Measurements from ENCODE around the gene SOX6.

SOX6 gene

DNA sequence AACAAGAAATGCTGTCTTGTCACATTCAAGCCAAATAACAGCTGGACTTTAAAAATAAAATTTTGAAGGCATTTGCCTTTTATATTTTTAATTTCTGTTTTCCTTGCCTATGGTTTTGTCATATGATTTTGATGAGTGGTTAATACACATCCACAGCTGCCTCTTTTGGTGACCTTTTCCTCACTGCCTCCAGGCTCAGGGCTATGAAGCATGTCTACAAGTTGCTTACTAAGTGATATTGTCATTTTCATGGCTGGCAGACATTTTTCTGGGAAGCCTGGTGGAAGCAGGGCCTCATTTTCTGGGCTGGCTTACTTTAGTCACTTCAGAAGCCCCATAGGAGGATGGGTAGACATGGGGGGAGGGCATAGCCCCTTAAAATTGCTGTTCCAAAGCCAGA is 344.9 kb downstream of the SOX6 start:
- H3K9ac ChIP-seq (ENCODE audit: low read length in 5 of 5), result no peak overlapping the region
- H3K27ac ChIP-seq (ENCODE audit: low read depth, low read length), result no peak overlapping the region

DNA sequence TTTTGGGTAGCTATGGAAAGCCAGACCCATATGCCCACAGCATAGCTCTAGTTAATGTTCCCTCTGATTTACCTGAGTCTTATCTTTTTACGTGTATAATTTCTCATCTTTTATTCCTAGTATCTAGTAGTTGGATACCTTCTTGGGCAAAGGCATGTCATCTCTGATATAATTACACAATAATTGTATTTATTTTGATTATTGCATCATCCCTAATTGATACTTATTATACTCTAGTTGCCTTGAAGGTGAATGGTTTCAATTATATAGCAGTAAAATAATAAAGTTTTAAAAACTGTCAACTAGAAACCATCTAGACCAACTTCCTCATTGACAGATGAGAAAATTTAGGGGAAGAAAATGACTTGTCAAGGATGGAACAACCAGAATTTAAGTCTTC is 347.3 kb downstream of the SOX6 start:
- no peak overlapping the region for H3K9ac ChIP-seq (ENCODE audit: low read length in 5 of 5)
- H3K4me3 ChIP-seq (ENCODE audit: low read depth in 1 of 5, low read length in 5 of 5), result no peak overlapping the region
- no peaks in the 10 kb centered on the region for H3K27me3 ChIP-seq (ENCODE audit: control insufficient read depth in 5 of 5, insufficient read depth in 4 of 5, low read length in 5 of 5)
- H3K27ac ChIP-seq (ENCODE audit: low read depth, low read length), result no peak overlapping the region
- H3K36me3 ChIP-seq (ENCODE audit: control insufficient read depth in 5 of 5, insufficient read depth in 5 of 5, low read length in 5 of 5), result peaks cover 0 to 10% (median 0%) of the 10 kb centered on the region in 5 donors
- H3K4me1 ChIP-seq (ENCODE audit: control insufficient read depth in 5 of 5, insufficient read depth in 5 of 5, low read length in 5 of 5), result peaks cover 0 to 5% (median 4%) of the 10 kb centered on the region in 5 donors
- no peaks in the 10 kb centered on the region for H3K9me3 ChIP-seq (ENCODE audit: control insufficient read depth in 5 of 5, low read length in 5 of 5)

More for the DNA sequence above, 344.9 kb downstream of the SOX6 start:
- Histone ChIP-seq H3K4me1 (ENCODE audit: control insufficient read depth in 5 of 5, insufficient read depth in 5 of 5, low read length in 5 of 5) (peaks cover 0 to 5% (median 4%) of the 10 kb centered on the region in 5 donors), H3K4me3 (ENCODE audit: low read depth in 1 of 5, low read length in 5 of 5) (no peak overlapping the region), H3K36me3 (ENCODE audit: control insufficient read depth in 5 of 5, insufficient read depth in 5 of 5, low read length in 5 of 5) (peaks cover 0 to 7% (median 0%) of the 10 kb centered on the region in 5 donors), H3K27me3 (ENCODE audit: control insufficient read depth in 5 of 5, insufficient read depth in 4 of 5, low read length in 5 of 5) (no peaks in the 10 kb centered on the region), H3K9me3 (ENCODE audit: control insufficient read depth in 5 of 5, low read length in 5 of 5) (no peaks in the 10 kb centered on the region)

DNA sequence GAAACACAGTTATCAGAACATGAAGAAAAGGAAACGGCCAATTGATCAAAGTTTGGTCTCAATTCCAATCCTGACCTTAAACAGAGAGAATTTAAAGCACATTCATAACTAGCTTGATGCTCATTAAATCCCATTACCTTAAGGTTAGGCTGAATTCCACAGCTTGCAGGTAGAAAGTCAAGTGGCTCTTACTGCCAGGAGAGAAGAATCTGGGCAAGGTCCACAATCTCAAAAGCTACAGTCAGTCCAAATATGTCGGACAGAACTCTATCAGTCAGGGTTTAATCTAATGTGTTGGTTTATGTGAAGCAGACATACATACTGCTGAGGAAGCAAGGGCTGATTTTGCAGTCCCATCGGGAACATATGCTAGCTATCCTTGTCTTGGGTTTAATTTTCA is 348.8 kb downstream of the SOX6 start:
- Histone ChIP-seq H3K36me3 (ENCODE audit: control insufficient read depth in 5 of 5, insufficient read depth in 5 of 5, low read length in 5 of 5) (peaks cover 0 to 10% (median 0%) of the 10 kb centered on the region in 5 donors), H3K9me3 (ENCODE audit: control insufficient read depth in 5 of 5, low read length in 5 of 5) (no peaks in the 10 kb centered on the region), H3K4me1 (ENCODE audit: control insufficient read depth in 5 of 5, insufficient read depth in 5 of 5, low read length in 5 of 5) (peaks cover 0 to 5% (median 4%) of the 10 kb centered on the region in 5 donors), H3K9ac (ENCODE audit: low read length in 5 of 5) (no peak overlapping the region), H3K27ac (ENCODE audit: low read depth, low read length) (no peak overlapping the region), H3K4me3 (ENCODE audit: low read depth in 1 of 5, low read length in 5 of 5) (no peak overlapping the region), H3K27me3 (ENCODE audit: control insufficient read depth in 5 of 5, insufficient read depth in 4 of 5, low read length in 5 of 5) (no peaks in the 10 kb centered on the region)

DNA sequence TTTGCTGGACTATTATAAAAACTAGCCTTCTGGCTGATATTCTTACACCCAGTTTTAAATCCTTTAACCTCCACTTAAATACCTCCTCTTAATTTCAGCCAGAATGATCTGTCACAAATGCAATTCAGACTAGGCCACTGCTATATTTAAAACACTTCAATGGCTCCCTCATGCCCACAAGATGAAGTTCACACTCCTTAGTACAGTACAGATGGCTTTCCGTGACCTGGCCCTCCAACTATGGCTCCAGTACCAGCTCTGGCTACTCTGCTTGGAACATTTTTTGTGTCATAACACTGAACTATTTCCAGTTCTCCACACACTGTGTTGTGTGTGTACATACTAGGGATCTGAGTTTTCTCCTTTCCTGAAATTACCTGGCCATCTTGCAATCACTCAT is 353.4 kb downstream of the SOX6 start:
- Histone ChIP-seq H3K9me3 (ENCODE audit: control insufficient read depth in 5 of 5, low read length in 5 of 5) (no peaks in the 10 kb centered on the region), H3K4me1 (ENCODE audit: control insufficient read depth in 5 of 5, insufficient read depth in 5 of 5, low read length in 5 of 5) (no peaks in the 10 kb centered on the region), H3K9ac (ENCODE audit: low read length in 5 of 5) (no peak overlapping the region), H3K36me3 (ENCODE audit: control insufficient read depth in 5 of 5, insufficient read depth in 5 of 5, low read length in 5 of 5) (peaks cover 0 to 10% (median 0%) of the 10 kb centered on the region in 5 donors), H3K27ac (ENCODE audit: low read depth, low read length) (no peak overlapping the region), H3K27me3 (ENCODE audit: control insufficient read depth in 5 of 5, insufficient read depth in 4 of 5, low read length in 5 of 5) (no peaks in the 10 kb centered on the region), H3K4me3 (ENCODE audit: low read depth in 1 of 5, low read length in 5 of 5) (no peak overlapping the region)

DNA sequence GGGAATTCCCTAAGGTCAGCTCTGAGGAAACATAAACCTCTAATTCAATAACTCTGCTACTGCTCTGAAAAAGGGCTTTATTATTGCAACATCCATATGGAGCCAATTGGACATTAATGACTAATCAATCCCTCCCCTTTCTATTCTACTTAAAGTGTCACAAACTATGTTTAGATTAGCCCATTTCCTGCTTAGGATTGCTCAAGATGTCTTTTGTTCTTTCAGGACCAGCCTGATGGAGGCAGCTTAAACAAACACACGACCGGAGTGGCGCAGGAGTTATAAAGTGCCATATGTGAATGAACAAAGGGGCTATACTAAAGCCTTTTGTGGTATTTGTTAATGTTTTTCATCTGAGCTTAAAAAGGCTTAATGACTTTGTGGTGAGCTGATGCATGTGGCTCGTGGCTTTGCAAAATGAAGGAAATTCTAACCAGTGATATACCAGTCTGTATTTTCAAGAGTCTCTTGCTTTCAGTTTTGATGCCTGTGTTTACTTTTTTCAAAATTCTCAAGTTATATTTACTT is 354.4 kb downstream of the SOX6 start:
- no peak overlapping the region for H3K4me3 ChIP-seq (ENCODE audit: low read depth in 1 of 5, low read length in 5 of 5)
- H3K27ac ChIP-seq (ENCODE audit: low read depth, low read length), result no peak overlapping the region

DNA sequence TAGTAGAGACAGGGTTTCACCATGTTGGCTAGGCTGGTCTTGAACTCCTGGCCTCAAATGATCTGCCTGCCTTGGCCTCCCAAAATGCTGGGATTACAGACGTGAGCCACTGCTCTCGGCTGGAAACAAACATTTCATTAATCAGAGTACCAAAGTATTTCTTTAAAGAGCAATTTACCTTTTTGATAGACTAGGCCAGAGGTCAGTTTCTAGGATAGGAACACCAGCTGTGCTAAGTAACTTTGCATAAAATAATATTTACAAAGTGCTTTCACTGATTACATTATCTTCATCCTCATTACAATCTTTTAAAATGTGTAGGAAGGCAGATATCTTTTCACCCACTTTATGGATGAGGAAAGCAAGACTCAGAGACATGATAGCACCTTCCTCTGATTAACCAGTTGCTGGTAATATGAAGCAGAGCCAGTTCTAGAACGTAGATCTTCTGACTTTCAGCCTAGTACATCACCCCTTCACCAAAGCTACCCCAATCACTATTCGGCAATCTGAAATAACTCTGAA is 355.2 kb downstream of the SOX6 start:
- no peaks in the 10 kb centered on the region for H3K27me3 ChIP-seq (ENCODE audit: control insufficient read depth in 5 of 5, insufficient read depth in 4 of 5, low read length in 5 of 5)
- H3K9ac ChIP-seq (ENCODE audit: low read length in 5 of 5), result no peak overlapping the region
- H3K4me3 ChIP-seq (ENCODE audit: low read depth in 1 of 5, low read length in 5 of 5), result no peak overlapping the region
- H3K4me1 ChIP-seq (ENCODE audit: control insufficient read depth in 5 of 5, insufficient read depth in 5 of 5, low read length in 5 of 5), result no peaks in the 10 kb centered on the region
- peaks cover 0 to 4% (median 0%) of the 10 kb centered on the region in 5 donors for H3K36me3 ChIP-seq (ENCODE audit: control insufficient read depth in 5 of 5, insufficient read depth in 5 of 5, low read length in 5 of 5)
- H3K9me3 ChIP-seq (ENCODE audit: control insufficient read depth in 5 of 5, low read length in 5 of 5), result no peaks in the 10 kb centered on the region
- H3K27ac ChIP-seq (ENCODE audit: low read depth, low read length), result no peak overlapping the region

More for the DNA sequence above, 354.4 kb downstream of the SOX6 start:
- no peak overlapping the region for H3K9ac ChIP-seq (ENCODE audit: low read length in 5 of 5)
- H3K9me3 ChIP-seq (ENCODE audit: control insufficient read depth in 5 of 5, low read length in 5 of 5), result no peaks in the 10 kb centered on the region
- H3K36me3 ChIP-seq (ENCODE audit: control insufficient read depth in 5 of 5, insufficient read depth in 5 of 5, low read length in 5 of 5), result peaks cover 0 to 8% (median 0%) of the 10 kb centered on the region in 5 donors
- no peaks in the 10 kb centered on the region for H3K4me1 ChIP-seq (ENCODE audit: control insufficient read depth in 5 of 5, insufficient read depth in 5 of 5, low read length in 5 of 5)
- H3K27me3 ChIP-seq (ENCODE audit: control insufficient read depth in 5 of 5, insufficient read depth in 4 of 5, low read length in 5 of 5), result no peaks in the 10 kb centered on the region

DNA sequence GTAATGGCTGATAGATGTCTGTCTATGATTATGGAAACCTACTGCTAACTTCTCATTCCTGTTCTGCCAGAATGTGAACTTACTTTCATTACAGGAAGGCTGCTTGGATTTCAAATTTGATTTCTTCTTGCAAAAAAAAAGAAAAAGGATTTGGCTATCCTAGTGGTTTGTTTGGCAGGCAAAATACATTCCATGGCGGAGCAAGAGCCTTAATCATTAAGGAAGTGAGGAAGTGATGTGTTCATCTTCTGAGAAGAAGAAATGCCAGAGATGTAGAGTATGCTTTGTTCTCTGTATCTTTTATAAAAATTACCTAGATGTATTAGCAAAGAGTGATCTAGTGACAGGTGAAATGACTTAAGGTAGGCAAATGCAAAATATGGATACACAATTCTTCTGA is 356.3 kb downstream of the SOX6 start:
- H3K9ac ChIP-seq (ENCODE audit: low read length in 5 of 5), result no peak overlapping the region
- H3K27me3 ChIP-seq (ENCODE audit: control insufficient read depth in 5 of 5, insufficient read depth in 4 of 5, low read length in 5 of 5), result no peaks in the 10 kb centered on the region
- no peak overlapping the region for H3K4me3 ChIP-seq (ENCODE audit: low read depth in 1 of 5, low read length in 5 of 5)
- H3K36me3 ChIP-seq (ENCODE audit: control insufficient read depth in 5 of 5, insufficient read depth in 5 of 5, low read length in 5 of 5), result no peaks in the 10 kb centered on the region
- H3K4me1 ChIP-seq (ENCODE audit: control insufficient read depth in 5 of 5, insufficient read depth in 5 of 5, low read length in 5 of 5), result no peaks in the 10 kb centered on the region
- H3K27ac ChIP-seq (ENCODE audit: low read depth, low read length), result no peak overlapping the region
- no peaks in the 10 kb centered on the region for H3K9me3 ChIP-seq (ENCODE audit: control insufficient read depth in 5 of 5, low read length in 5 of 5)

DNA sequence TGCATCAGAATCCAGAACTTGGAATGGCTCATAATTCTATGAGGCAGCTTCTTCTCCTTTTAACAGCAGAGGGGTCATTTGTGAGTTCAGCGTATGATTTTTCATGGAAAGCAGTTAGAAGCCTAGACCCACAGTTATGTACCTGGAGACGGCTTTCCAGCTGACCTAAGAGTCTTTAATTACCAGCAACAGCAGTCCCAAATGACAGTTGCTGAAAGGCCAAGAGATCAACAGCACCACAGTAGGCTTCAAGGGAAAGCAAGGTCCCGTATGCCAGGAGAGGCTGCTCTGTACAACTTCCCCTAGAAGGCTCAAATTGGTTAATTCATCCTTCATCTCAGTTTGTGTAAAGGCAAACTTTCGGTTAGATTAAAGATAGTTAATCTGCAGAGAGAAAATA is 363.0 kb downstream of the SOX6 start:
- Histone ChIP-seq H3K4me3 (ENCODE audit: low read depth in 1 of 5, low read length in 5 of 5) (no peak overlapping the region), H3K4me1 (ENCODE audit: control insufficient read depth in 5 of 5, insufficient read depth in 5 of 5, low read length in 5 of 5) (peaks cover 0 to 6% (median 3%) of the 10 kb centered on the region in 5 donors), H3K27me3 (ENCODE audit: control insufficient read depth in 5 of 5, insufficient read depth in 4 of 5, low read length in 5 of 5) (no peaks in the 10 kb centered on the region), H3K9ac (ENCODE audit: low read length in 5 of 5) (no peak overlapping the region), H3K9me3 (ENCODE audit: control insufficient read depth in 5 of 5, low read length in 5 of 5) (no peaks in the 10 kb centered on the region), H3K36me3 (ENCODE audit: control insufficient read depth in 5 of 5, insufficient read depth in 5 of 5, low read length in 5 of 5) (no peaks in the 10 kb centered on the region), H3K27ac (ENCODE audit: low read depth, low read length) (no peak overlapping the region)

DNA sequence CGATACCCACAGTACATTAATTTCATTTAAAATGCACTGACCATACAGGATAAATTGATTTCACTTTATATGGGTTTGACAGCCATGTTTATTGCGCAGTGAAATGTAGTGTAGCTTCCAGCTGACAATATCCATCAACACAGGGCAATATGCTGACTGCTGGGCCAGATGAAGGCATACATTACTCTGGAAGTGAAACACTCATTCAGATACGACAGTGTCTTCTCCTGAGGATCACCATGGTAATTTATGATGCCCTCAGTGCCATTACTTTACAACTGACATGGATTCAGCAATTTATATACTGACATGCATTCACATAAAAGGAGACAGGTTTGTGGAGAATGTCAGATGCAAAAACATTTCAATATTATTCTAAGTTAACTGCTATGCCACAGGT is 365.1 kb downstream of the SOX6 start:
- Histone ChIP-seq H3K4me1 (ENCODE audit: control insufficient read depth in 5 of 5, insufficient read depth in 5 of 5, low read length in 5 of 5) (peaks cover 0 to 9% (median 3%) of the 10 kb centered on the region in 5 donors), H3K36me3 (ENCODE audit: control insufficient read depth in 5 of 5, insufficient read depth in 5 of 5, low read length in 5 of 5) (no peaks in the 10 kb centered on the region), H3K9ac (ENCODE audit: low read length in 5 of 5) (no peak overlapping the region), H3K4me3 (ENCODE audit: low read depth in 1 of 5, low read length in 5 of 5) (no peak overlapping the region), H3K27ac (ENCODE audit: low read depth, low read length) (no peak overlapping the region), H3K9me3 (ENCODE audit: control insufficient read depth in 5 of 5, low read length in 5 of 5) (no peaks in the 10 kb centered on the region), H3K27me3 (ENCODE audit: control insufficient read depth in 5 of 5, insufficient read depth in 4 of 5, low read length in 5 of 5) (no peaks in the 10 kb centered on the region)

DNA sequence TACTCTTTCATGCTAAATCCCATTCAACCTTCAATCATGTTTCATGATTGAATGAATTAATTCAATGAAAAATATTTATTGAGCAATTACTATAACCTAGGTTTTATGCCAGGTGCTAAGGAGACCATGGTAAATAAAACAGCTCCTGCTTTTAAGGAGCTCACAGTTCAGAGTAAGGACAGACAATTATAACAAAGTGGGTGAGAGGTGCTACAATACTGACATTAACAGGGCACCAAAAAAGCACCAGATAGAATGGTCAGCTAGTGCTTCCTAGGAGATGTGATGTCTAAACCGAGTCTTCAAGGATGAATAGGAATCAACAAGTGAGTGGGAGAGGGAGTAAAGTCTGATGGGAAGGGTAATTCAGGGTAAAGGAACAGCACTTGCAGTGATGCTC is 366.7 kb downstream of the SOX6 start:
- H3K9ac ChIP-seq (ENCODE audit: low read length in 5 of 5), result no peak overlapping the region
- no peaks in the 10 kb centered on the region for H3K27me3 ChIP-seq (ENCODE audit: control insufficient read depth in 5 of 5, insufficient read depth in 4 of 5, low read length in 5 of 5)
- no peak overlapping the region for H3K4me3 ChIP-seq (ENCODE audit: low read depth in 1 of 5, low read length in 5 of 5)
- H3K36me3 ChIP-seq (ENCODE audit: control insufficient read depth in 5 of 5, insufficient read depth in 5 of 5, low read length in 5 of 5), result peaks cover 0 to 3% (median 0%) of the 10 kb centered on the region in 5 donors
- no peak overlapping the region for H3K27ac ChIP-seq (ENCODE audit: low read depth, low read length)
- H3K9me3 ChIP-seq (ENCODE audit: control insufficient read depth in 5 of 5, low read length in 5 of 5), result no peaks in the 10 kb centered on the region
- peaks cover 0 to 9% (median 3%) of the 10 kb centered on the region in 5 donors for H3K4me1 ChIP-seq (ENCODE audit: control insufficient read depth in 5 of 5, insufficient read depth in 5 of 5, low read length in 5 of 5)
